ENCODE data around the gene CD68. TPM values are rescaled to one million over a fixed set of nuclear protein-coding genes. Genes with fewer than 3 reads are reported as not detected.

CD68 gene
- total and polyA plus RNA-seq, 3 donors from 2014 or later = 2.0 to 54.8 (median 6.4) TPM

DNA sequence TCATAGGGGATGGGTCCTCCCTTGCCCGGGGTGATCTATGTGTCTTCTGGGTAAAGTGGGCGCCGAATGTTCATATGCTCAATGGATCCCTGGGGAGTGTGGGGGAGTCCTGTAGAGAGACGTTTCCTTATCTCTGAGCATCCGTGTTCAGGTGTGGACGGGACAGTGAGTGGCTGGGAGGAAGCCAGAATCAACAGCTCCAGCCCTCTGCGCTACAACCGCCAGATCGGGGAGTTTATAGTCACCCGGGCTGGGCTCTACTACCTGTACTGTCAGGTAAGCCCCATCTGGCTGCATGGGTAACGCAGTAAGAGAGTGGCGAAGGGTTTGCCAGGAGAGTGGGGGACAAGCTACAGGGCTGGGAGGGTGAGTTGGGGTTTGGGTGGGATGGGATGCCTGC lies 22.8 kb upstream of the CD68 start:
- no peak for DNase-seq
- Histone ChIP-seq H3K4me3 (no peak overlapping the region), H3K27ac (no peak overlapping the region), H3K4me1 (peaks cover 36% of the 10 kb centered on the region), H3K9me3 (no peaks in the 10 kb centered on the region), H3K36me3 (ENCODE audit: low read depth, missing control alignments) (no peaks in the 10 kb centered on the region), H3K27me3 (no peaks in the 10 kb centered on the region)
- TF ChIP-seq, protein P1, sequence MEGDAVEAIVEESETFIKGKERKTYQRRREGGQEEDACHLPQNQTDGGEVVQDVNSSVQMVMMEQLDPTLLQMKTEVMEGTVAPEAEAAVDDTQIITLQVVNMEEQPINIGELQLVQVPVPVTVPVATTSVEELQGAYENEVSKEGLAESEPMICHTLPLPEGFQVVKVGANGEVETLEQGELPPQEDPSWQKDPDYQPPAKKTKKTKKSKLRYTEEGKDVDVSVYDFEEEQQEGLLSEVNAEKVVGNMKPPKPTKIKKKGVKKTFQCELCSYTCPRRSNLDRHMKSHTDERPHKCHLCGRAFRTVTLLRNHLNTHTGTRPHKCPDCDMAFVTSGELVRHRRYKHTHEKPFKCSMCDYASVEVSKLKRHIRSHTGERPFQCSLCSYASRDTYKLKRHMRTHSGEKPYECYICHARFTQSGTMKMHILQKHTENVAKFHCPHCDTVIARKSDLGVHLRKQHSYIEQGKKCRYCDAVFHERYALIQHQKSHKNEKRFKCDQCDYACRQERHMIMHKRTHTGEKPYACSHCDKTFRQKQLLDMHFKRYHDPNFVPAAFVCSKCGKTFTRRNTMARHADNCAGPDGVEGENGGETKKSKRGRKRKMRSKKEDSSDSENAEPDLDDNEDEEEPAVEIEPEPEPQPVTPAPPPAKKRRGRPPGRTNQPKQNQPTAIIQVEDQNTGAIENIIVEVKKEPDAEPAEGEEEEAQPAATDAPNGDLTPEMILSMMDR (IDR thresholded peaks at IDR 0.05) = no peak
- no peak for TF ChIP-seq POLR2A (IDR thresholded peaks at IDR 0.05)
- 77 to 85% methylated on average over 9 to 12 of the region's 12 CpGs for WGBS, 2 donors
- intact Hi-C loops (cut with DNase I; ENCODE audit: low total_unique reads) = loop anchor here (5.0 kb wide), 1 partner anchor 44 kb away; no protein-coding TSS in a partner anchor

DNA sequence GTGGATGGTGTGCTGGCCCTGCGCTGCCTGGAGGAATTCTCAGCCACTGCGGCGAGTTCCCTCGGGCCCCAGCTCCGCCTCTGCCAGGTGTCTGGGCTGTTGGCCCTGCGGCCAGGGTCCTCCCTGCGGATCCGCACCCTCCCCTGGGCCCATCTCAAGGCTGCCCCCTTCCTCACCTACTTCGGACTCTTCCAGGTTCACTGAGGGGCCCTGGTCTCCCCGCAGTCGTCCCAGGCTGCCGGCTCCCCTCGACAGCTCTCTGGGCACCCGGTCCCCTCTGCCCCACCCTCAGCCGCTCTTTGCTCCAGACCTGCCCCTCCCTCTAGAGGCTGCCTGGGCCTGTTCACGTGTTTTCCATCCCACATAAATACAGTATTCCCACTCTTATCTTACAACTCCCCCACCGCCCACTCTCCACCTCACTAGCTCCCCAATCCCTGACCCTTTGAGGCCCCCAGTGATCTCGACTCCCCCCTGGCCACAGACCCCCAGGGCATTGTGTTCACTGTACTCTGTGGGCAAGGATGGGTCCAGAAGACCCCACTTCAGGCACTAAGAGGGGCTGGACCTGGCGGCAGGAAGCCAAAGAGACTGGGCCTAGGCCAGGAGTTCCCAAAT lies 22.2 kb upstream of the CD68 start:
- H3K27ac ChIP-seq = peak overlapping the region; percentile 86 to 92
- H3K36me3 ChIP-seq (ENCODE audit: low read depth, missing control alignments) = no peaks in the 10 kb centered on the region
- no peaks in the 10 kb centered on the region for H3K27me3 ChIP-seq
- TF ChIP-seq POLR2A (IDR thresholded peaks at IDR 0.05) = no peak
- TF ChIP-seq, protein P1 (IDR thresholded peaks at IDR 0.05) = no peak
- no peaks in the 10 kb centered on the region for H3K9me3 ChIP-seq
- H3K4me1 ChIP-seq = peaks cover 36% of the 10 kb centered on the region
- no peak overlapping the region for H3K4me3 ChIP-seq
- DNase-seq = no peak
- intact Hi-C loops (cut with DNase I; ENCODE audit: low total_unique reads) = loop anchor here (5.0 kb wide), 1 partner anchor 45 kb away; no protein-coding TSS in a partner anchor
- 45 to 55% methylated on average over 14 to 19 of the region's 19 CpGs for WGBS, 2 donors

DNA sequence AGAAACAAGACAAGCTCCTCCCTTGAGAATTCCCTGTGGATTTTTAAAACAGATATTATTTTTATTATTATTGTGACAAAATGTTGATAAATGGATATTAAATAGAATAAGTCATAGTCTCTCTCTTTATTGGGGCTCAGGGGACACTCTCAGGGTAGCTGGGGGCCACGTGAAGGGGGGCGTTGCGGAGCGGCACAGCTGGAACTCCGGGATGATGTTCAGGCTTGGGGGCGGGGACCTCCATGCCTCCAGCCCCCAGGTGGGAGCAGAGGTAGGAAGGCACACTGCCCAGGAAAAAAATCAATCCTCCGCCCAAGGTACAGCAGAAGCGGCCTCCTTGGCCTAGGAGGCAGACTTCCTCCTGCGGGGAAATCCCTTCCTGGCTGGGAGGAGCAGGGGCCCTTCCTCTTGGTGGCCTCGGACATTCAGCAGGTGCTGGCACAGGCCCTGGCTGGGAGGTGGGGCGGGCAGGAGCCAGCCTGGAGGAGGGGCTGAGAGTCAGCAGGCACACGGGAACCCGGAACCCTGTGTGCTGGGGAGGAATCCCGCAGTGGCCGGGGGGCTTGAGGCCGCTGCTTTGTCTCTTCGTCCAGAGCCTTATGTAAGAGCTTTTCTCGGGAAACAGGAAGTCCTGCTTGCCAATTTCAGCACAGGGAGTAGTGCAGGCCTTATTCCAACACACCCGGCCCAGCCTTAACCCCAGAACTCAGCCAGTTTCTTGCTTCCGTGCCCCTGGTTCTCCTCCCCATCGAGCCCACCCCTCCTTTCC lies 21.5 kb upstream of the CD68 start:
- DNase-seq = peak; percentile 81
- H3K27ac ChIP-seq = peak overlapping the region; percentile 86 to 92
- peaks cover 43% of the 10 kb centered on the region for H3K4me1 ChIP-seq
- no peaks in the 10 kb centered on the region for H3K27me3 ChIP-seq
- TF ChIP-seq, protein P1 (IDR thresholded peaks at IDR 0.05) = no peak
- no peak for TF ChIP-seq POLR2A (IDR thresholded peaks at IDR 0.05)
- H3K36me3 ChIP-seq (ENCODE audit: low read depth, missing control alignments) = no peaks in the 10 kb centered on the region
- 27 to 30% methylated on average over 21 of the region's 21 CpGs for whole genome bisulfite sequencing, 2 donors
- intact Hi-C loops (cut with DNase I; ENCODE audit: low total_unique reads) = loop anchor here (5.0 kb wide), 1 partner anchor 46 kb away; no protein-coding TSS in a partner anchor
- no peak overlapping the region for H3K4me3 ChIP-seq
- no peaks in the 10 kb centered on the region for H3K9me3 ChIP-seq

DNA sequence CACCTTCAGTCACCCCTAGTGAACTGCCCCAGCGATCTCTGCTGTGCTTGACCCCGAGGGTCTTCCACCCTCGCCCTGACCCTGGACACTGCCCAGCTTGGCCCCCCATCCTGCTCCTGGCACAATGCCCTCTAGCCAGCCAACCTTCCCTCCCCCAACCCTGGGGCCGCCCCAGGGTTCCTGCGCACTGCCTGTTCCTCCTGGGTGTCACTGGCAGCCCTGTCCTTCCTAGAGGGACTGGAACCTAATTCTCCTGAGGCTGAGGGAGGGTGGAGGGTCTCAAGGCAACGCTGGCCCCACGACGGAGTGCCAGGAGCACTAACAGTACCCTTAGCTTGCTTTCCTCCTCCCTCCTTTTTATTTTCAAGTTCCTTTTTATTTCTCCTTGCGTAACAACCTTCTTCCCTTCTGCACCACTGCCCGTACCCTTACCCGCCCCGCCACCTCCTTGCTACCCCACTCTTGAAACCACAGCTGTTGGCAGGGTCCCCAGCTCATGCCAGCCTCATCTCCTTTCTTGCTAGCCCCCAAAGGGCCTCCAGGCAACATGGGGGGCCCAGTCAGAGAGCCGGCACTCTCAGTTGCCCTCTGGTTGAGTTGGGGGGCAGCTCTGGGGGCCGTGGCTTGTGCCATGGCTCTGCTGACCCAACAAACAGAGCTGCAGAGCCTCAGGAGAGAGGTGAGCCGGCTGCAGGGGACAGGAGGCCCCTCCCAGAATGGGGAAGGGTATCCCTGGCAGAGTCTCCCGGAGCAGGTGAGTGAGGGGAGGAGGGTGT lies 20.7 kb upstream of the CD68 start, which contains the start of gene TNFSF13:
TNFSF13 (plus strand) TSS at position 207 of the 776 bp plus-strand sequence; CDS start at position 497, 290 bp downstream.
- H3K4me1 ChIP-seq = peaks cover 51% of the 10 kb centered on the region
- H3K36me3 ChIP-seq (ENCODE audit: low read depth, missing control alignments) = no peaks in the 10 kb centered on the region
- TF ChIP-seq, protein P1 (IDR thresholded peaks at IDR 0.05) = no peak
- no peak for TF ChIP-seq POLR2A (IDR thresholded peaks at IDR 0.05)
- WGBS, 2 donors = 53 to 67% methylated on average over 12 to 16 of the region's 16 CpGs
- H3K27ac ChIP-seq = peak within 1 kb of the TSS; percentile 86 to 92
- no peaks in the 10 kb centered on the region for H3K9me3 ChIP-seq
- H3K27me3 ChIP-seq = no peaks in the 10 kb centered on the region
- H3K4me3 ChIP-seq = no peak within 1 kb of the TSS
- peak; percentile 40 for DNase-seq
- intact Hi-C loops (cut with DNase I; ENCODE audit: low total_unique reads) = loop anchor here (5.0 kb wide), 1 partner anchor 46 kb away; no protein-coding TSS in a partner anchor
